GM18517 (cell line): ENCODE data around the gene MDM4.

Source experiments
- ATAC-seq: cut with Tn5 transposase; IDR thresholded peaks from one replicate; pipeline ENCODE4 v1.9.1; 2021; ENCODE audit warnings: mild to moderate bottlenecking, moderate library complexity; ENCODE audit not compliant: unreplicated experiment

Gene MDM4

DNA sequence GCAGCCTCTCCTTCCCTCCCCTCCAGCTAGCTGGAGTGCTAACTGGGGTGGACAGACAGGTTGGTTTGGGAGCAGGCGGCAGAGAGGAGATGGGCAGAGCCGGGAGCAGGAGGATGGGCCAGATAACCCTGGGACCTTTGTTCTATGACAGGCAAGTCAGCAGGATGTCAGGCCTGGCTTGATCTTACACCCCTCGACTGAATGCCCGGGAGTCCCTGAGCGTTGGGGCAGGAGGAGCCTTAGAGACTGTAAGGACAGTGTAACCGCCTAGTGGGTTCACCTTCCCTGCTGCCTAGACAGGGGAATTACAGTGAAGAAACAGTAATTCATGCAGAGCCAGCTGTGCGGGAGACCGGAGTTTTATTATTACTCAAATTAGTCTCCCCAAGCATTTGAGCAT lies 60.2 kb downstream of the MDM4 start:
- no peak for ATAC-seq

DNA sequence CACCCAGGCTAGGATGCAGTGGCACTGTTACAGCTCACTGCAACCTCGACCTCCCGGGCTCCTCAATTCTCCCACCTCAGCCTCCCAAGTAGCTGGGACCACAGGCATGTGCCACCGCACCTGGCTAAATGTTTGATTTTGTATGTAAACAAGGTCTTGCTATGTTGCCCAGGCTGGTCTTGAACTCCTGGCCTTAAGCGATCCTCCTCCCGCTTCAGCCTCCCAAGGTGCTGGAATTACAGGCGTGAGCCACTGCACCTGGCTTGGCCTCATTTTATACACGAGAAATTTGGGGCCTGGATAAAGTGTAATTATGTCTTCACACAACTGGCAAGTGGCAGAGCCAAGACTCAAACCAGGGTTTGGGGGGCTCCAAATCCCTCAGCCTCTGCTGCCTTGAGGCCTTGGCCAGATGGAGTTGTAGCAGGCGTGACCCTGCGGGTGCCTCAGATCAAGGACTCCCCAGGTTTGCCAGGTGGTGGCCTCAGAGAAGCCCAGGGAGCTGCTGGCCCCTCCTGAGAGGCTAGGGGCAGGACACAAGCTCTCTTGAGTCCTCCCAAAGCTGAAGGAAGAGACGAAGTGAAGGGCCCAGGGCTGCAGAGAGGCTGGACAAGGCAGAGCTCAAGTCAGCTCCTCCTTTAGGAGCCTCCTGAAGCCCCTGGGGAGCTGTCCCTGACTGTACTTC lies 61.7 kb downstream of the MDM4 start:
- no peak for ATAC-seq

DNA sequence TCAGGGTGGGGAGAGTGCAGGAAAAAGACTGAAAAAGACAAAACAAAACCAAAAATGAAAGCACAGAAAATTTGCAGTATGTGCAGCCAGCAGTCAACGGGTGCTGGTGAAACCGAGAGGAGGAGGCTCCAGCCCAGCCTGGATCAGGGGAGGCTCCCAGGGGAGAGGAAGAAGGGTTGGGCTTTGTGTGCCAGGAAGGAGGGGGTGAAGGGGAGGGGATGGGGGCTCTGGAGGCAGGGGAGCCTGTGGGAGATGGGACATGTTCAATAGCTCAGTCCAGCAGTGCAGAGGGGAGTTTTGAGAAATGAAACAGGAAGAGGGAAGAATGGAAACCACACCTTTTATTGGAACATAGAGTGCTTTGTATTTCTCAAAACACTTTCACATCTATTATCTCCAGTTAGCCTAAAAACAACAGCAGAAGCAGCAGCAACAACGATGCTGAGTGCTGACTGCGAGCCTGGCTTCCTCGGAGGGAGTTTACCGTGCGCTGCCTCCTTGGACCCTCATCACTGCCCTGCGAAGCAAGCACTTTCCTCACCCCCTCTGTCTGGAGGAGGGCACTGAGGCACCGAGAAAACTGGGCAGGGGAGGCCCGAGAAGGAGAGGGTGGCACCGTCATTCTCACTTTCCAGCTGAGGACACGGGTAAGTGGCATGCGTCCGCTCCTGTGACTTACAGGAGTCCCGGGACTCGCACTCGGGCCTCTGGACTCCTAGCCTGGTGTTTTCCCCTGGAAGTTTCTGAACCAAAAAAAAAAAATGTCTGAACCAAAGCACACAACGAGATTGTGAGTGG lies 62.9 kb downstream of the MDM4 start:
- ATAC-seq: peak; percentile 75

DNA sequence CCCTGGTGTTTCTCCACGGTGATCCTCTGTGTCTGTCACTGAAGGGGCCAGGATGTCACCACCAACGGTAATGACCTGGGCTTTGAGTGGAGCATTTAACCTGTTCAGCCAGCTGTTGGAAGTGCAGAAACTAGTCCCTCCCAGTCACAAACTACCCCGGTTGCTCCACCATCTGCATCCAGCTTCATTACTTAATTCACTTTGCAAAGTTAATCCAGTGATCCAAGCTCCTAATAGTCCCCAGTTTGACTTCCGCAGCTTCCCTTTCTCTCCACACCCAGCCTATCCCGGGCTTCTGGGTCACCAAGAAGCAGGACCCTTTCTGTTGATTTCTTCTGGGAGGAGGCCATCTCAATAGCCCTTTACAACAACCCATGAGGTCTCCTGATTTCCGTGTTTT lies 63.5 kb downstream of the MDM4 start:
- ATAC-seq: no peak

DNA sequence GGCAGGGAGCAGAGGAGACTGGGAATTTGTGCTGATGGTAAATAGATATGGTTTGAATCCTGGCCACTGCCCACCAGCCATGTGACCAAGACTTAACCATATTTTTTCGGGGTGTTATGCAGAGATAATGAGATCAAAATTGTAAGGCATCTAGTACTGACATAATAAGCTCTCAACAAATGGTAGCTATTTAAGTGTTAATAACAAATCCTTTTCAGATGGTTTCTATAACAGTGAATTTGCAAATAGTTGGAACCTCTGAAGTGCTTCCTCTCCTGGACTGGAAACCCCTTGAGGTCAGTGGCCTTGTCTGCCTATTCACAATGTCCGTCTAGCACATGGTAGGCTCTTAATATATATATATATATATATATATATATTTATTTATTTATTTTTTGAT lies 64.7 kb downstream of the MDM4 start:
- ATAC-seq: no peak

DNA sequence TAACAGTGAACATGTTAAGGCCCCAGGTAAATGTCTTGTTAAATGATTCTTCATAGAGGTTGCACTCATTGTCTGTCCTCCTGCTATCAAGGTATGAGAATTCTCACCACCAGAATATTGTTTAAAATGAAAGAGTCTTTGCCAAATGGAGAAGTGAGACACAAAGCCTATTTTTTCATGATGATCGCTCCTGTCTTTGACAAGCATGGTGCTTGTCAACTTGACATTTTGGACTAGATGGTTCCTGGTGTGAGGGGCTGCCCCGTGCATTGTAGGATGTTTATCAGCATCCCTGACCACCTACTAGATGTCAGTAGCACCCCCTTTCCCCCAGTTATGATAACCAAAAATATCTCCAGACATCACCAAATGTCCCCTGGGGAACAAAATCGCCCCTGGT lies 65.6 kb downstream of the MDM4 start:
- no peak for ATAC-seq

DNA sequence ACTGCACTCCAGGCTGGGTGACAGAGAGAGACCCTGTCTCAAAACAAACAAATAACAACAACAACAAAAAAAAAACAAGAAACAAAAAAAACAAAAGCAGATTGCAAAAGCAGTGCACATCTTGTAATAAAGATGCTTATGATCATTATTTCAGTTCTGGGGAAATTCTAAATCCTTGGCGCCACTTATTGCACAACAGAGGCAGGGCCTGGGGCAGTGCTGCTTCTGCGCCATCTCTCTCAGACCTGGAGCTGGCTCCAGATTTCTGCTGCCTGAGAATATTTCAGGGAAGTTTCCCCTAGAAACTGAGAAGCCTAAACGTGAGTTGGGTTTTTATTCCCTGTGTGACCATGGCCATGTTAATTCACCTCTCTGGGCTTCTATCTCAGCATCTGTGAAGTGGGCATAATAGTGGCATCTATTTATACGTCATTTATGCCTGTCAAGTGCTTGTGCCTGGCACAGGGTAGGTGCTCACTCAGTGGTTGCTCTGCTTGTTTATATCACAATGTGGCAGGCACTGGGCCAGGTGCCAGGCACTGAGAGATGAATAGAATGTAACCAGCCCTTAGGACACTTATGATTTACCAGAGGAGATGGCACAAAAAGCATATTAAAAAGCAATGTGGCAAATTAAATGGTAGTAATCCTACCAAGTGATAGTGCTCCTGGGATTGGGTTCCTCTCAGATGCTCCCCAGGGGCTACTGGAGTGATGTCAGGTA lies 67.9 kb downstream of the MDM4 start:
- ATAC-seq: no peak

DNA sequence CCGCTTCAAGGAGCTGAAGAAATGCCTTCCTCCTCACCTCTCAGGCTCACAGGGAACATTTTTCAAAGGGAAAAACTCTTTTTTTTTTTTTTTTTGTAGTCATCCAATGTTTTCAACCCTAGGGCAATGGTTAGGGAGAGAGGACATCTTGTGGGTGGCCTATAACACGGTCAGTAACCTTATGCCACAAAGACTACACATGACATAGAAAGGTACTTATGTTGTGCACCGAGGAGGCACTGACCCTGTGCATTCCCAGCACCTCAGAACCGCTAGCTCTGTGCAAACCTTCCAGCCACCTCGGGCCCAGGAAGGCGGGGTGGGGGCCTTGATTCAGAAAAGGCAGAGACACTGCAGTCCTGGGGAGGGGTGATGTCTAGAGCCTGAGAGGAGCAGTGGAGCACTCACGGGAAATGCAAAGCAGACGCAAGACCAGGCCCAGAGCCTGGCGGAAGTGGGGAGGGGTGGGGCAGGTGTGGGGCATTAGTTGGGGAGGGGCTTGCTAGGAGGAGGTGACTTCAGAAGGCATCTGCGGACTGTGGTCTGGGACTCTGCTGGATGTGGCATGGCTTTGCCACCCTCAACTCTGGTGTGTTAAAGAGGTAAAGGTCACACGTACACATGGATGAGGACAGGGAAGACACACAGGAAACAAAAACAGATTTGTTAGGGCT lies 68.6 kb downstream of the MDM4 start:
- no peak for ATAC-seq

DNA sequence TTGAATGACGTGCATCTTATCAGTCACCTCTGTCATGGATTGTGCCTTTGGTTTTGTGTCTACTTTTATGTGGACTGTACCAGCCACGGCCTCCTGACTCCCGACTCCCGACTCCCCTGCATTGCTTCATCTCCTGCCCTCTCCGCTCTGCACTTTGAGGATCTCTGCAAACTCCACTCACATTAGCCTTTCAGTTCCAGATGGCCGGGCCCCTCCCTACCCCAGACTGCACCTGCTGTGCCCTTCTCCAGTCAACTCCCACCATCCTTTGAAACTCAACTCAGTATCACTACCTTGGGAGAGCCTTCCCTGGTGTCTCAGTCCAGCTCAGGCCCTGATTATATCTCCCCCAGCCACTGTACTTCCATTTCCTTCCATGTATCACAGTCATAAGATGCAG lies 71.4 kb downstream of the MDM4 start:
- no peak for ATAC-seq

DNA sequence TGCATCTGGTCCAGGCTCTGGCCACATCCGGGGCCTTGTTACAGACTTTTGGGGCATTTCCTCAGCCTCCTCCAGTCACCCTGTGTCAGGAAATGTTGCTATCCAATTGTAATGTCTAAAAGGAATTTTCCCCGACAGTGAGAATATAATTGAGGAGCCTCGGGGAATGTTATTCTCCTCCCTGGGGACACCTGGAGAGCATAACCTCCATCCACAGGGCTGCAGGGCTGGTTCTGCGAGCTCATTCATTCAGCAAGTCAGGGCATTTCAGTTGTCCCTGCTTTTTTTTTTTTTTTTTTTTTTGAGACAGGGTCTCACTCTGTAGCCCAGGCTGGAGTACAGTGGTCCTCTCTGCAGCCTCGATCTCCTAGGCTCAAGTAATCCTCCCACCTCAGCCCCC lies 72.6 kb downstream of the MDM4 start:
- ATAC-seq: no peak

DNA sequence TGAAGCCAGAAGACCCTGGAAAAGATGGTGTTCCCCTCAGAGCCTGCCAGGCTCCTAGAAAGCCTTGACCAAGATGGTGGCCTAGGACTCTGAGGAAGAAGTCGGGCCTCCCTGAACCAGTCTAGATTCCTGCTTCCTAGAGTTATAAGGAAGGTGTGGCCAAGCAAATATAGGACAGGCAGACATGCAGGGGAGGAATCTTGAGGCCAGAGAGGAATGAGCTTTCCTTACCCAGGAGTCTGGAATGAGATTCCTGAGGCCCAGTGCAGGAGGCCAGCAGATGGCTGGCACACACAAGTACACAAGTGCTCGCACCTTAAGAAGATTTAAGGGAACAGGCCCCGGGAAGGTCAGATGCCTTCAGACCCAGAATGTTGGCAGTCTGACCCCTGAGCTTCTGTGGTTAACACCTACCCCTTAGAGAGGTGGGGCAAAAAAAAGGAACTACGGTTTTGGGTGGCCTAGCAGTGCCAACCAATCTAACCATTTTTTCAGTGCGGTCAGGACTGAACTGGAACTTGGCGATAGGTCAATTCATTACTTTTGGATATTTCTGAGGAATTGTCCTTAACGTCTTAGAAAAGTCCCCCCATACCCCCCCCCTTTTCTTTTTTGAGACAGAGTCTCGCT lies 73.3 kb downstream of the MDM4 start:
- ATAC-seq: no peak

DNA sequence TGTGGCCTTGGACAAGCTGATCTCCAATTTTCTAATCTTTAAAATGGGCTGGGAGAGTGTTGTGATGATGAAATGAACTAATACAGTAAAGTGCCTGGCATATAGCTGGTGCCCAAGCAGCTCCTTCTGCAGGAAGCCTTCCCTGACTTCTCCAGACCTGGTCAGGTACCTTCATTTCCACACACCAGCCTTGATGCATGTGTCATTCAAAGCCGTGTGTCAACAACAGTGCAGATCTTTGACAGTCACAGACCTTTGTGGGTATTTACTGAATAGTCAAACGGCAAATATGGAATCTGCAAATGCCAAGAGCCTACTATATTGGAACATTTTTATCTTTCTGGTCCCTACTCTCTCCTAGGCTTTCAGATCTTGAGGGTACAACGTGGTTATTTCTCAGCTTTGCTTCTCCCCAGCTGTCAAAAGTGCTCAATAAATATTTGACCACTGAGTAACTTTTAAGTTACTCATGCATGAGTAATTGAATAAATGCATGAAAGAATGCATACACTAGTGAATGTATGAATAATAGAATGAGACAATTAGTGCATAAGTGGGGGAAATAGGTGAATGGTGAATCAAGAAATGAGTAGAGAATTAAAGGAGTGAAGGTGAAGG lies 75.4 kb downstream of the MDM4 start:
- no peak for ATAC-seq

DNA sequence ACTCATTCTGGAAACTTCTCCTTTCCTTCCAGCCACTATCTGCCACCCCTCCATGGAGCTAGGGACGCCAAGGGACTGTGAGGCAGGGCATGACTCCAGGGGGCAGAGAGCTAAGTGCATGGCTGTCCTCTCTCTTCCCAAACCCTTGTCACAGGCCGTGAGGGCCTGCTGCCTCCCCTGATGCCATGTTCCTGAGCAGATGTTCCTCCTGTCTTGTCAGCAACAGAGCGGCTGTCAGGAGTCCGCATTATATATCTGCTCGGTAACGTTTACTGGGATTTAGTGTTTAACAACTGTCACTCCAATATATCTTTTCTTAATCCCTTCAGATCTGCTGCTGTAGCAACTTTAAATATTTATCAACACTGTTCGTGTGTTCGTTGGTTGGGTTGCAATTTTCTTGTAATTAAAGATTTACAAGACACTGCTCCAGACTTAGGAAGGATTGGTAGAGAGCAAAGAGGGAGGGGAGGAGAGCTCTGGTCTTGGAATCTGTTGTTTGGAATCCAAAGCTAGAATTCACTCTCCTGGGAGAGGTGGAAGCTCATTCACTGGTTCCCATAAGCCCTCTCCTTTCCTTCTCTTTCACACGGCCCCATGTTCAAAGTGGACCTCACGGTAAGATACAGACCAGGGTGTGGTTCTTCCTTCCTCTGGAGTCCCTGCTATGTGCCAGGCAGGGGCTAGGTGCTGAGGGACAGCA lies 76.2 kb downstream of the MDM4 start:
- ATAC-seq: no peak

DNA sequence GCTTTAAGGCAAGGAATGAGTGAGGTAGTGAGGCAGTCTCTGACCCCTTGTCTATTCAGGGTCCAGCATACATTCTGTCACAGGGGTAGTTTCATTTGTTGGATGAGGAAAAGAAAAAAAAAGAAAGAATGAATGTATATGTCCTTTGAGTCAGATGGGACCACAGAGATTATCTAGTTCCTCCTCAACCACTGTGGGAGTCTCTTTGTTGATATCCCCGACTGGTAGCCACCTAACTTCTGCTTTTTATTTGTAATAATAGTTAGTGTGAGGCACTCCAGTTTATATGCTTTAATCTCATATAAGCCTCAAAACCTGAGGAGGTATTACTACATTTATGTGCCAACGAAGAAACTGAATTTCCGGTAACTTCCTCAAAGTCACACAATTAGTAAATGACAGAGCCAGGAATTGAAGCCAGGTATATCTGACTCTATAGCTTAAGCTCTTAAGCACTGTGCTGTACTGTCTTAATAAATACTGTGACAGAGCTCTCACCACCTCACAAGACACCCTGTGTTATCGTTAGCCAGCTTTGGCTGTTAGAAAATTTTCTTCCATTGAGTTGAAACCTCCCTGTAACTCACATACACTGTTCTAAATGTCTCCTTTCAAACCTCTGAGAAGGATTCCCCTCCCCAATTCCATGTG lies 82.2 kb downstream of the MDM4 start:
- no peak for ATAC-seq

DNA sequence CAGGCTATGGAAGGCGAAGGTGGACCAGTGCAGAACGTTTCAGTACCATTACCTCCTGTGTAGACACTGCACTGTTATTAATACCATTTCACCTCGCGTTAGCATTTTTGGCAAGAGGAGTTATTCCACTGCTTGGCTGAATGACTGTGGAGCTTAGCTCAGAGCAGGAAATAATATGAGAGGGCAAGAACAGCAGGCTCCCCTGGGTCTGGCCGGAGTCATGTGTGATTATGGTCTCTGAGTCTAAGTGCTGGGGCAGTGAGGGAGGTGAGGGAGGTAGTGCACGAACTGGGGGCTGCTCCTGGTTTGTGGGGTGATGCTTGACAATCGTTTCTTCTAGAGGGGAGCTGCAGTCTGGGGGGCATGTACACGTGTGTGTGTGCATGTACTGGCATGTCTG lies 82.9 kb downstream of the MDM4 start:
- ATAC-seq: no peak

DNA sequence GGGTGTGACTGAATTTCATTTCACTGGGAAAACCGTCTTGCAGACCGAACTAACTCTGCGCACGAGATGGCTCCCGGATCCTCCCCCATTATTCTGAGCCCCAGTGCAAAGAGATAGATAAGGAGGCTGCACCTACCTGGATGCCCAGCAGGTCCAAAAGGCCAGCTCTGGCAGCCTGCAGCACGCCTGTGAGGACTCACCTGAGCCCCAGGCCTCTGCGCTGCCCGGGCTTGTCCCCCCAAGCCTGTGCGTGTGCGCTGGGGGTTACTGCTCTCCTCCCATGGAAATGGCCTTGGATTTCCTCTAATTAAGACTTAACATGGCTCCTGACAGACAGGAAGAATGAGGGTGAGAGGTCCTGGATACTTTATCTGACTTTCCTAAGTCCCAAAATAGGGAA lies 83.4 kb downstream of the MDM4 start:
- no peak for ATAC-seq

DNA sequence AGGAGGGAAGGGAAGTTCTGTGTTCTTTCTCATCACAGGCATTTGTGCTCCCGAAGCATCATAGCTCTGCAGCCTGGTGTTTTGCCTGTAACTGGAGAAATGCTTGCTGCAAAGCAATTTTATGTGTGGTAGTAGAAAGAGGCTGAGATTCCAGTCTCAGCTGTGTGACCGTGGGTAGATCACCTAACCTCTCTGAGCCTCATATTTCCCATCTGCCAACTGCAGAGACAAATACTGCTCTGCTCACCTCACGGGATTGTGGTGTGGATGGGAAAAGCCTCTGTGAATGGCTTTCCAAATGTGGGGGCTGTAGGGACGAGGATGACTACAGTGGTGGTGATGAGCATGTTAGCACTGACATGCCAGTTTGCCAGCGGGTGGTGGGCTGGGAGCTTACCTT lies 84.0 kb downstream of the MDM4 start:
- ATAC-seq: no peak

DNA sequence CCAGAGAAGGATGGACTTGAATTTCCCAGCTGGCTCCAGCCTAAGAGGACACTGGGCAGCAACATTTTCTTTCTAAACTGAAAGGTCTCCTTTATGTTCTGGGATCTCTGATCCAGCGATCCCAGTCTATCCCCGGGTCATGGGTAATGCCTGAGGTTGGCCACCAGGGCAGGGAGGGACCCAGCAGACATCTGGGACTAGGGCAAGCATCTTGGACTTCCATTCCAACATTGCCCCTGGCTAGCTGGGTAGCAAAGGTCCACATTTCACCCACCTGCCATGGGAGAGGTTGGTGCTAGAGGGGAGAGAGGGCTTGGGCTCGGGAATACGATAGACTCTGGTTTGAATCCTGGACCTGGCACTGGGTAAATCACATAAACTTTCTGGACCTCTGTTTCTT lies 84.8 kb downstream of the MDM4 start:
- ATAC-seq: no peak

DNA sequence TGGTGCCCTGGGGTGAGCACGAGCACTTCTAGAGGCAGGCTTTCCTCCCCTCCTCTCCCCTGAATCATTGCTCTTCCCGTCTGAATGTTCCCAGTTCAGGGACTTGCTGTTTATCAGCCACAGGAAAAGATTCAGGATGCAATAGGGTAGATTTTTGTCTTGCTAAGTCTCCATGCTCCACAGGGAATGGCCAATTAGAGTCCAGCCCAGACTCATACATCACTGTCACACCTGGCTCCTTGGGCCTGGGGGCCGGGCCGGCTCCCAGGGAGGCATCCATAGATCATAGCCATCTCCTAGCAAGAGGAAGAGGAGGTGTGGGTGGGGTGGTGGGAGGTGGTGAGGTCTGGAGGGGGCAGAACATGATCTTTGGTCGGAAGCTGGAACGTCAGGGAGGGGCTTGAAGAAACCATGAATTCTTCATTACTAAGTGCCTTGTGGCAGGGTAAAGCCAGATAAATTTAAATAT lies 85.9 kb downstream of the MDM4 start:
- no peak for ATAC-seq
